ENCODE results near the gene RER1. TPM values are rescaled to one million over a fixed set of nuclear protein-coding genes. Genes with fewer than 3 reads are reported as not detected.

Gene RER1
- polyA plus RNA-seq, 4 donors = 103 to 139 (median 125) TPM

DNA sequence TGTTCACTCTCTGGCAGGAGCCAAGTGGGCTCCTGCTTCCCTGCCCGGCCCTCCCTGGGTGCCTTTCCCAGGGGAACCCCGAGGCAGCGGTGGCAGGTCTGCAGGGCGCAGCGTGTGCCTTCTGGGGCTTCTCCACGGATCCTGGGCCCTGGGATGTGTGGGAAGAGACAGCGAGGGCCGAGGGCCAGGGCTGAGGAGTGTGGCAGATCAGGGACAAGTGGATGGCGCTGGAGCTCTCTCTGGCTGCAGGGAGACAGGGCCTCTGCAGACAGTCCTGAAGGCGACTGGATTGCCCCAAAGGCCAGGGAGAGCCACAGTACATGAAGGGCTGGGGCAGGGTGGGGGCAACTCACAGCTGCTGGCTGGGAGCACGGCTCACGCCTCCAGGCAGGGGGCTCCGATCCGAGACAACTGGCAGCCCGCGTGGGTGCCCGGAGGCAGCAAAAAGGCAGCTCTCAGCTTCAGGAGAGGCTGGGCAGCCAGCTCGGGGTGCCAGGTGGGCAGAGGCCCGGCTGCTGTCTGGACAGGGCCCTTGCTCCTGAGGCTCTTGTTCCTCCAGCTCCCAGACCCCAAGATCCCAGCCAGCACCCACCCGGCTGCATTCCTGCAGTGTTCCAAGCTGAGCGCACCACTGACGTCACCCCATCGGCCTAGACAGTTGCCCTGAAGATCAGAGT lies 16.3 kb upstream of the RER1 start:
- no peak for DNase-seq (ENCODE audit: low read depth in 4 of 4, low spot score in 3 of 4)

DNA sequence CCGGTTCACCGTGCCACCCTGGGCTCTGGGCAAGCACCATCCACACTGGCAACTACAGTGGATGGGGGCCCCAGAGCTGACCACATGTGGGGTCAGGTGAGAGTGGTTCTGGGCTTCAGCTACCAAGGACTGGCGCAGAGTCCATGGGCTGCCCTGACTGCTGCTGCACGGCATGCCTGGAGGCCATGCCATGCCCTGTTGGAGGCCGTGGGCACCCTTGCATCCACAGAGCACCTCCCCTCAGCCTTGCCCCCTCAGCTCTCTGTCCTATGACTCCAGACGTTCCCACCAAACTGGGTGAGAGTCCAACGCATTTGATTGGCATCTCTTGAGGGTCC lies 15.7 kb upstream of the RER1 start:
- DNase-seq (ENCODE audit: low read depth in 4 of 4, low spot score in 3 of 4) = no peak

GRCh38 chr1:2376261-2376741 lies 15.3 kb upstream of the RER1 start:
- no peak for DNase-seq (ENCODE audit: low read depth in 4 of 4, low spot score in 3 of 4)

DNA sequence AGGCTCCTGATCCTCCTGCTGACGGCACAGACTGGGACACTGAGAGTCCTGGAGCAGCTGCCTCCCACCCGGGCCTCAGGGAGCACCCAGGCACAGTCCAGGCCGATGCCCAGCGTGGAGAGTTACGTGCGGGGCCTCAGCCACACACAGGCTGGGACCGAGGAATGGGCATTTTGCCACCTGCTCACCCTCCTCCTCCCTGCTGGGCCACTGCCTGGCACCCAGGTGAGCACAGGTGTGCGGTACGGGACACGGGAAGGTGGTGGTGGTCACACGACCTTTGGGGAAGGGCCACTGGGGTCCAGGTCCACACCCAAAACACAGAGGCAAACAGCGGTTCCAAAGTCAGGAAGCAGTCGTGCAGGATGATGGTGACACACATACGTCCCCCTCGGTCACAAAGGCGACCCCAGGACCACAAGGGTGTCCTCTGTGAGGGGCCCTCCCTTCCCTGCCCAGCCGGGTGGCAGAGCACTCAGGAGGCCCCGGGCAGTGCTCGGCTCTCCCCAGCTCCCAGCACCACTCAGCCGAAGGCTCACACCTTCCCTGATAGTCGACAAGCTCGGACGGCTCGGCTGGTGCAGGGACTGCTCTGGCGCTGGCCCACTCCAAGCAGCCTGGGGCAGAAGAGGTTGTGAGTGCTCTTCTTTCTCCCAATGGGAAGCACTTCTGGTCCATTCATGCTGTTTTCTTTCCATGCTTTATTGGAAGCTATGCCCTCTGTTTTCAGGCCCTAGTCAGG lies 14.5 kb upstream of the RER1 start:
- DNase-seq (ENCODE audit: low read depth in 4 of 4, low spot score in 3 of 4) = no peak

DNA sequence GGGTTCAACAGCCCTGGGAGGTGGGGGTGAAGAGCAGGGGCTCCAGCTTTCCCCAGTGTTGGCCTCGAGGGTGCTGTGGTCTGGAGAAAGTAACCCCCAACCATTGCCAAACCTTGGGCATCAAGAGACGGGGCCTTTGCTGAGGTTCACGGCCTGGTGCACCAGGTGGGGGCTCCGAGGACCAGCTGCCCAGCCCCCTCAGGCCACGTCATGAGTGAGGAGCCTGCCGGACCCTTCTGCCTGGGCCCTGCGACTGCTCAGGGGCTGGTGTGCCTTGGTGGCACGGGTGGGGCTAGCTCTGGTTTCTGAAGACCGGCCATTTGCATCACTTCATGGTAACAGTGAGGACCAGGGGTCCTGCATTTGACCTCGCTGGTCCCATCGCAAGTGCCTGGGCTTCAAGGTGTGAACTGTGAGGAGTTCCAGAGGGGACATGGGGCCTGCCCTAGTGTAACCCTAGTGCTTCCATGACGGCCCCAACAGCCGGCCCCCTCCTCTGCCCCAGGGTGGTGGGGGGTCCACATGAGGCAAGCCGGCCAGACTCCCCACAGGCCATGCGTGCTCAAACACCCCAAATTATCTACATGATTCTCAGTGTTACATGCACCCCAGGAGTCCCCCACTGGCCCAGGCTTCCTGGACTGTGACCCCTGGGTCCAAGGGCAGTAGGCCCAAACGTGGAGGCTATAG lies 13.7 kb upstream of the RER1 start:
- DNase-seq (ENCODE audit: low read depth in 4 of 4, low spot score in 3 of 4) = no peak

- DNase-seq (ENCODE audit: low read depth in 4 of 4, low spot score in 3 of 4) = no peak
These were observed 13.2 kb upstream of the RER1 start for GRCh38 chr1:2378441-2378851.

GRCh38 chr1:2378956-2379732 lies 12.5 kb upstream of the RER1 start:
- no peak for DNase-seq (ENCODE audit: low read depth in 4 of 4, low spot score in 3 of 4)

DNA sequence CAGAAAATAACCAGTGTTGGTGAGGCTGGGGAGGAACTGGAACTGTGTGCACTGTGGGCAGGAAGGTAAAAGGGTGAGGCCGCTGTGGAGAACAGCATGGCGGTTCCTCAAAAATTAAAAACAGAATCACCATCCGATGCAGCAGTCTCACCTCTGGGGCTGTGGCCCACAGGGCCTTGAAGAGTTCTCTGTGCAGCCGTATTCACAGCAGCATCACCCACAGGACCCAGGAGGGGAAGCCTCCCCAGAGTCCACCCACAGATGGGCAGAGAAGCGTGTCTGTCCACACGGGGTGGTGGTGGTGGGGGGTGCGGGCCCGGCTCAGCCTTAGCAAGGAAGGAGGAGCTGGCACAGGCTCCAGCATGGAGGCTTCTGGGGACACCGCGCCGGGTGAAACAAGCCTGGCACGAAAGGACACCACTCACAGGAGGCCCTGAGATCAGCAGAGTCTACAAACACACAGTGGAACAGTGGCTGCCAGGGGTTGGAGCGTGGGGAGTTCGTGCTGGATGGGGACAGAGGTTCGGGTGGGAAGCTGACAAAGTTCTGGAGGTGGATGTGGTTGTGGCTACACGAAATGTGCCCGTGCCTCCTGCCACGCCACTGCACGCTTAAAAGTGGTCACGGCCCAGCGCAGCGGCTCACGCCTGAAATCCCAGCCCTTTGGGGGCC lies 11.8 kb upstream of the RER1 start:
- DNase-seq (ENCODE audit: low read depth in 4 of 4, low spot score in 3 of 4) = no peak

DNA sequence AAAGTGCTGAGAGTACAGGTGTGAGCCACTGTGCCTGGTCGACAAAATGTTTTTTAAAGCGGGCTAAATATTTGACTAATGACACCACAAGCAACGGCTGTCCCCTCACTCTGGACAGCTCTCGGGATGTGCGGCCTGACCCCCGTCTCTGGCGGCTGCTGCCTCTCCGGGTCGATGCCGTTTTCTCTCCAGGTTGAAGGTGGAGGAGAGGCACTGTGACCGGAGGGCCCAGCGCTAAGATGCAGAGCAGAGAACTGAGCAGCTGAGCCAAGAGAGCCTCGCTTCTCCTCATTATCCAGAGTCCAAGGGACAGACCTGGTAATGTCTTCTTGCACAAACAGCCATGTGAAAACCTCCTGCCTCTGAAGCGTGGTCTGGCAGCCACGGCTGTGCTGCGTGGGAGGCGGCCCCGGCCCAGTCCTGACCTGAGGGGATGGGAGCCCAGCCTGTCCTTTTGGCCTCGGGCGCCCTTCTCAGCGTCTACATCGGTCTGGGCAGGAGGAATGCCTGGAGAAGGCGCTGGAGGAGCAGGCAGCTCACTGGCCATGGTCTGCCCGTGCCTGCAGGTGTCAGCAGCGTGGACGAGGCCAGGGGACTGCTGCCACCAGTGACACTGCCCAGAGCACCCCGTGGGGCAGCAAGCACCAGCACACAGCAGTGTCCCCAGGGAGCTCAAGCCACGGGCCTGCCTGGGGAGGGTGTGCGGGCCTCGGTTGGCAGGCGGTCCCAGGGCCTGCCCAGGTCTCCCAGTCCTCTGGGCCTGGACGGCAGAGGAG lies 10.6 kb upstream of the RER1 start:
- DNase-seq (ENCODE audit: low read depth in 4 of 4, low spot score in 3 of 4) = no peak

GRCh38 chr1:2381741-2382620 lies 9.7 kb upstream of the RER1 start:
- peak in 3 of 4 donors; percentile 50 to 54 (median 54) for DNase-seq (ENCODE audit: low read depth in 4 of 4, low spot score in 3 of 4)

- no peak for DNase-seq (ENCODE audit: low read depth in 4 of 4, low spot score in 3 of 4)
These were observed 8.8 kb upstream of the RER1 start for GRCh38 chr1:2382621-2383361.

GRCh38 chr1:2383576-2383975 lies 8.1 kb upstream of the RER1 start:
- no peak for DNase-seq (ENCODE audit: low read depth in 4 of 4, low spot score in 3 of 4)

DNA sequence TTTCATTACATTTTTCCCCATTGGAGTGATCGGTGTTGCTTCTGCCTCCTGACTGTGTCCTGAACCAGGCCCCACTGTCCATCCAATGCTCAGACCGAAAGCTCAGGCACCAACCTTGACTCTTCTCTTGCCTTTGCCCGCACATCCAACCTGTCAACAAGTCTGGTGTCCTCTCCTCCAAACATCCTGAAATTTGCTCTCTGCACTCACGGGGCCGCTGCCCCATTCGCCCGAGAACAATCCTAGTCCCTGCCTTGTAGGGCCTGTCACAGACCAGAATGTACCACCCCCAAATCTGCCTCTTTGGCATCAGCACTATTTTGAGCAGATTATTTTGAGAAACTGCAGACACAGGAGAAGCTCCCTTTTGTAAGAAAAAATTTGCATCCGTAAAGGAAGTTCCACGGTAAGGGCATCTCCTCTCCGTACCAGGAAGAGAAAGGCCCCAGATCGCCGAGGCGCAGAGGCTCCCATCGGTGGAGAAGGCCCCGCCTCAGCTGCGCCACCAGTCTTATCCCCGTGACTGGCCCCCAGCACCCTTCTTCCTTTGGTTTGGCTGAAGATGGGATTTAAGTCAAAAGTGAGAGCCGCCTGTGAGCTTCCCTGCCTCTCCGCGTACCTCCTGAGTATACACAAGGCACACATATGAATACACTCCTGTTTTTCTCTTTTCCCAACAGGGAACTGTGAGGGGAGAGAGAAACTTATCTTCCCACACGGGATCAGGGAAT lies 7.3 kb upstream of the RER1 start:
- no peak for DNase-seq (ENCODE audit: low read depth in 4 of 4, low spot score in 3 of 4)

DNA sequence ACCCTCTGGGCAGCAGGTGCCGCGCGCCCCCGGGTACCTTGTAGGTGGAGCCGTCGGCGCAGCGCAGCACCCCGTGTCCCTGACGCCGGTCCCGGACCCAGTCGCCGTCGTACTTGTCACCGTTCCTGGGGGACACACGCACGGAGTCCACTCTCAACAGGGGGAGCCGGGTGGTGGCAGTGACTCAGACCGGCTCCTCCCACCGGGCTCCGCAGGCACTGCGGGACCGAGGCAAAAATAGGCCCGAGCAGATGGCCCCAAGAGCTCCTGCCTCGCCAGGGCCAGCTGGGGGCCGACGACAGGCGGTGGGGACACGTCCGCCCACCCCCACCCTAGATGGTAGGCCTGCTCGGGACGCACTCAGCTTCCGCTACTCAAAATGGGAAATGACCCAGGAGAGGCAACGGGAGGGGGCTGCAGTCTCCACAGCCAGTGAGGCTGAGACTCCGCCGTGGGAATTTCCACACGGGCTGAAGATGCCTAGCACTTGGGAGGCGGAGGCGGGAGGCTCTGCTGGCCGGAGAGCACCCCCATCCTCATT lies 6.6 kb upstream of the RER1 start:
- DNase-seq (ENCODE audit: low read depth in 4 of 4, low spot score in 3 of 4) = no peak

DNA sequence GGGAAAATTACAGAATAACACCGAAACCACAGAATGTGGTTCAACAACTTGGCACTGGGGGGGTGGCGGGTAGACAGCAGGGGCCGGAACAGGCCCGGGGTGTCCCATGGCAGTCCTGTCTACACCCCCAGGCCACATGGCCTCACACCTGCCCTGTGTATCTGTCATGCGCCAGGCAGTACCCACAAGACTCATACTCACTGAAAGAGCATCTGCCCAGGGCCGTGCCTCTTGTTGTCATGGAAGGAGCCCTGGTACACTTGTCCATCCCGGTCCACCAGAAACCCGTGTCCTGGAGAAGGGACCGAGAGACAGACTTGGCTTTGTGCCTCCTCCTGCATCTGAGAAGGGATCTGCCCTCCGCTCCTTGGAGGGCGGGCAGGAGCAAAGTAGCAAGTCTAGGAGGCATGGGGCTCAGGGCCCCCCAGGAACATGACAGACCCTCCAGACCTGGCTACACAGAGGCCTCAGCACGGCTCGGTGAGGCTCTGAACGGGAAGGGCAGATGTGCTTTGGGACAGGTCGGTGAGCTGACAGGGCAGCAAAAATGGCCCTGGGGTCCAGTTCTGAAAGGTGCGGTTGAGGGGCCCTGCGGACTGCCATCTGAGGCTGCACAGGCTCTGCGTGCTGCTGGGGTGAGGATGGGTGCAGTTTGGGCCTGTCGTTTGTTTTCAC lies 5.9 kb upstream of the RER1 start:
- DNase-seq (ENCODE audit: low read depth in 4 of 4, low spot score in 3 of 4) = no peak
